GM12864 (cell line): ENCODE measurements around the gene EML2.

ENCODE experiments used
- DNase-seq: peaks from one replicate; pipeline ENCODE4 v3.0.0-alpha.2; 2011; ENCODE audit warnings: low read depth
- H3K4me3 ChIP-seq: 2 replicates; pipeline ENCODE4 v1.5.1; 2011; ENCODE audit warnings: mild to moderate bottlenecking, low read depth, low read length, control low read depth
- CTCF ChIP-seq: IDR thresholded peaks from 2 replicates; pipeline ENCODE4 v1.5.1; 2011; ENCODE audit warnings: low read depth, mild to moderate bottlenecking, moderate library complexity, low read length, control low read depth, inconsistent platforms; ENCODE audit errors: missing control alignments

EML2 gene

GRCh38 chr19:45650722-45651121, 11.5 kb upstream of the EML2 start:
- TF ChIP-seq CTCF = no peak
- no peak for DNase-seq
- H3K4me3 ChIP-seq = no peak overlapping the region

- no peak for TF ChIP-seq CTCF
- no peak for DNase-seq
- peak overlapping the region; percentile 61; the same call in 1 of the 2 replicates for H3K4me3 ChIP-seq
Observed at GRCh38 chr19:45646345-45646698, 7.1 kb upstream of the EML2 start.

- peak; percentile 73 for DNase-seq
- H3K4me3 ChIP-seq = peak overlapping the region; percentile 61
- no peak for TF ChIP-seq CTCF
Observed at GRCh38 chr19:45645631-45646344, 6.6 kb upstream of the EML2 start.

GRCh38 chr19:45645068-45645630, 6.0 kb upstream of the EML2 start:
- no peak for TF ChIP-seq CTCF
- H3K4me3 ChIP-seq = peak overlapping the region; percentile 61
- DNase-seq = no peak

GRCh38 chr19:45643927-45644771, 5.0 kb upstream of the EML2 start:
- no peak for DNase-seq
- no peak for TF ChIP-seq CTCF
- H3K4me3 ChIP-seq = peak overlapping the region; percentile 45; the same call in 1 of the 2 replicates

- TF ChIP-seq CTCF = peak; percentile 100
- peak overlapping the region; percentile 45 for H3K4me3 ChIP-seq
- peak; percentile 71 for DNase-seq
Observed at GRCh38 chr19:45643024-45643926, 4.1 kb upstream of the EML2 start.
